HG02610 (cell line): ENCODE data around the gene ARF5.
A peak's percentile ranks its signal among the peaks of the same experiment; 100 is the strongest.
"Not testable (repeated sequence)": the region's sequence is repeated elsewhere in the genome, so short reads cannot be mapped to it uniquely, and the experiment has no call there.

ENCODE experiments used
- ATAC-seq: cut with Tn5 transposase; IDR thresholded peaks from one replicate; pipeline ENCODE4 v1.9.1; 2021; ENCODE audit warnings: mild to moderate bottlenecking, moderate library complexity; ENCODE audit not compliant: unreplicated experiment

The ARF5 gene

GRCh38 chr7:127588019-127588696 is at the start of gene ARF5:
Gene ARF5 (plus strand): TSS chr7:127588411. CDS start chr7:127588499, 88 bp downstream.
- peak; percentile 82 for ATAC-seq

- ATAC-seq = no peak
These were observed 49.1 kb upstream of the ARF5 start for GRCh38 chr7:127539116-127539515.

GRCh38 chr7:127540461-127540860 is 47.8 kb upstream of the ARF5 start:
- not testable (repeated sequence) for ATAC-seq

- no peak for ATAC-seq
These were observed 46.7 kb upstream of the ARF5 start for GRCh38 chr7:127541548-127541947.

GRCh38 chr7:127546313-127546712 is 41.9 kb upstream of the ARF5 start:
- ATAC-seq = no peak

GRCh38 chr7:127550247-127550646 is 38.0 kb upstream of the ARF5 start:
- ATAC-seq = no peak

- ATAC-seq = no peak
These were observed 36.3 kb upstream of the ARF5 start for GRCh38 chr7:127551941-127552340.

- ATAC-seq = no peak
These were observed 31.8 kb upstream of the ARF5 start for GRCh38 chr7:127556404-127556803.

- no peak for ATAC-seq
These were observed 30.4 kb upstream of the ARF5 start for GRCh38 chr7:127557803-127558202.

GRCh38 chr7:127566242-127566641 is 22.0 kb upstream of the ARF5 start:
- ATAC-seq = no peak

GRCh38 chr7:127568034-127568433 is 20.2 kb upstream of the ARF5 start:
- ATAC-seq = not testable (repeated sequence)

- no peak for ATAC-seq
These were observed 16.3 kb upstream of the ARF5 start for GRCh38 chr7:127571741-127572505.

- ATAC-seq = no peak
These were observed 10.1 kb upstream of the ARF5 start for GRCh38 chr7:127578036-127578684.

- no peak for ATAC-seq
These were observed 9.4 kb upstream of the ARF5 start for GRCh38 chr7:127578711-127579275.

- ATAC-seq = no peak
These were observed 7.6 kb upstream of the ARF5 start for GRCh38 chr7:127580612-127581011.

- ATAC-seq = no peak
These were observed 6.5 kb upstream of the ARF5 start for GRCh38 chr7:127581716-127582115.

- no peak for ATAC-seq
These were observed 5.8 kb upstream of the ARF5 start for GRCh38 chr7:127582361-127582760.

GRCh38 chr7:127584648-127585043 is 3.6 kb upstream of the ARF5 start:
- no peak for ATAC-seq

GRCh38 chr7:127585044-127585953 is 2.9 kb upstream of the ARF5 start, which contains the start of gene GCC1:
Gene GCC1 (minus strand): TSS chr7:127585596. CDS start chr7:127585182, 414 bp downstream.
- peak; percentile 84 for ATAC-seq

- ATAC-seq = no peak
These were observed 1.9 kb upstream of the ARF5 start for GRCh38 chr7:127586346-127586745.
